Measurements from ENCODE around the gene ADGRL1.
"Not testable (repeated sequence)": the region's sequence is repeated elsewhere in the genome, so short reads cannot be mapped to it uniquely, and the experiment has no call there.

GRCh38 chr19:14181199-14181598 is 24.8 kb downstream of the ADGRL1 start:
- TF ChIP-seq POLR2AphosphoS5, CTCF (IDR thresholded peaks at IDR 0.05): not testable (repeated sequence)

All from stomach (tissue), 4 donors.